Glutamatergic neuron (in vitro differentiated cells): ENCODE measurements around the gene CRACDL. TPM values are rescaled to one million over a fixed set of nuclear protein-coding genes. Genes with fewer than 3 reads are reported as not detected.

Experiments
- DNase-seq: peaks from one replicate; pipeline ENCODE4 v3.0.0; 2022
- H3K27ac Mint-ChIP-seq: one replicate; pipeline ENCODE4 v1.8.0; 2020; ENCODE audit warnings: mild to moderate bottlenecking, mixed read lengths, inconsistent platforms; ENCODE audit not compliant: unreplicated experiment
- H3K27me3 Mint-ChIP-seq: one replicate; pipeline ENCODE4 v1.8.0; 2020; ENCODE audit warnings: mild to moderate bottlenecking, moderate library complexity, mixed read lengths, inconsistent platforms; ENCODE audit not compliant: unreplicated experiment
- H3K36me3 Mint-ChIP-seq: one replicate; pipeline ENCODE4 v1.8.0; 2020; ENCODE audit warnings: mild to moderate bottlenecking, mixed read lengths, inconsistent platforms; ENCODE audit not compliant: unreplicated experiment
- H3K4me1 Mint-ChIP-seq: one replicate; pipeline ENCODE4 v1.8.0; 2020; ENCODE audit warnings: mild to moderate bottlenecking, low read depth, mixed read lengths, inconsistent platforms; ENCODE audit not compliant: unreplicated experiment
- H3K4me3 Mint-ChIP-seq: one replicate; pipeline ENCODE4 v1.8.0; 2020; ENCODE audit warnings: mild to moderate bottlenecking, mixed read lengths, inconsistent platforms; ENCODE audit not compliant: unreplicated experiment
- H3K9me3 Mint-ChIP-seq: one replicate; pipeline ENCODE4 v1.8.0; 2020; ENCODE audit warnings: mild to moderate bottlenecking, moderate library complexity, mixed read lengths, inconsistent platforms; ENCODE audit not compliant: unreplicated experiment
- total RNA-seq: library from RNA; stranded (reverse); fragmentation: NEBNext Ultra II Directional; extraction: Animal tissue kit (Norgen Biotek cat#: 25700); gene quantifications from one replicate; pipeline ENCODE4 v1.2.1, GENCODE V29; 2021; ENCODE audit not compliant: unreplicated experiment
- TF ChIP-seq, protein P1 (sequence below): fragments of 200-600 bp; sonication (generic); IDR thresholded peaks from one replicate; pipeline ENCODE4 v1.5.0; 2021; ENCODE audit not compliant: partially characterized antibody, unreplicated experiment

The CRACDL gene
- total RNA-seq, 1 donor from 2014 or later, result 2.1 TPM

DNA sequence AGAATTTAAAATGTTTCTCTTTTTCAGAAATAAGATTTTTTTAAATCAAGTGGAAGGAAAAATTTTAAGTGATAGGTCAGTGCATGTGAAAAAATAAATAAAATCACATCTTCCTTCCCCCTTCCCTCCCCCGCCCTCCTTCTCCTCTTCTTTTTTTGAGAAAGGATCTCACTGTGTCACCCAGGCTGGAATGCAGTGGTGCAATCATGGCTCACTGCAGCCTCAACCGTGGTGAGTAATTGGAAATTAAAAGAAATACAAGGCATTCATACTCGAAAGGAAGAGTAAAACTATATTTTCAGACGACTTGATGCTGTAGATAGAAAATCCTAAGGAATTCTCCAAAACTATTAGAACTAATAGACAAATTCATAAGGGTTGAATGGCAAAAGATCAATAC is 16.9 kb upstream of the CRACDL start:
- no peak overlapping the region for H3K4me3 Mint-ChIP-seq
- H3K27me3 Mint-ChIP-seq, result no peaks in the 10 kb centered on the region
- H3K36me3 Mint-ChIP-seq, result no peaks in the 10 kb centered on the region
- H3K9me3 Mint-ChIP-seq, result no peaks in the 10 kb centered on the region
- TF ChIP-seq, protein P1, sequence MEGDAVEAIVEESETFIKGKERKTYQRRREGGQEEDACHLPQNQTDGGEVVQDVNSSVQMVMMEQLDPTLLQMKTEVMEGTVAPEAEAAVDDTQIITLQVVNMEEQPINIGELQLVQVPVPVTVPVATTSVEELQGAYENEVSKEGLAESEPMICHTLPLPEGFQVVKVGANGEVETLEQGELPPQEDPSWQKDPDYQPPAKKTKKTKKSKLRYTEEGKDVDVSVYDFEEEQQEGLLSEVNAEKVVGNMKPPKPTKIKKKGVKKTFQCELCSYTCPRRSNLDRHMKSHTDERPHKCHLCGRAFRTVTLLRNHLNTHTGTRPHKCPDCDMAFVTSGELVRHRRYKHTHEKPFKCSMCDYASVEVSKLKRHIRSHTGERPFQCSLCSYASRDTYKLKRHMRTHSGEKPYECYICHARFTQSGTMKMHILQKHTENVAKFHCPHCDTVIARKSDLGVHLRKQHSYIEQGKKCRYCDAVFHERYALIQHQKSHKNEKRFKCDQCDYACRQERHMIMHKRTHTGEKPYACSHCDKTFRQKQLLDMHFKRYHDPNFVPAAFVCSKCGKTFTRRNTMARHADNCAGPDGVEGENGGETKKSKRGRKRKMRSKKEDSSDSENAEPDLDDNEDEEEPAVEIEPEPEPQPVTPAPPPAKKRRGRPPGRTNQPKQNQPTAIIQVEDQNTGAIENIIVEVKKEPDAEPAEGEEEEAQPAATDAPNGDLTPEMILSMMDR, result no peak
- no peak for DNase-seq
- H3K27ac Mint-ChIP-seq, result no peak overlapping the region
- H3K4me1 Mint-ChIP-seq, result no peaks in the 10 kb centered on the region

DNA sequence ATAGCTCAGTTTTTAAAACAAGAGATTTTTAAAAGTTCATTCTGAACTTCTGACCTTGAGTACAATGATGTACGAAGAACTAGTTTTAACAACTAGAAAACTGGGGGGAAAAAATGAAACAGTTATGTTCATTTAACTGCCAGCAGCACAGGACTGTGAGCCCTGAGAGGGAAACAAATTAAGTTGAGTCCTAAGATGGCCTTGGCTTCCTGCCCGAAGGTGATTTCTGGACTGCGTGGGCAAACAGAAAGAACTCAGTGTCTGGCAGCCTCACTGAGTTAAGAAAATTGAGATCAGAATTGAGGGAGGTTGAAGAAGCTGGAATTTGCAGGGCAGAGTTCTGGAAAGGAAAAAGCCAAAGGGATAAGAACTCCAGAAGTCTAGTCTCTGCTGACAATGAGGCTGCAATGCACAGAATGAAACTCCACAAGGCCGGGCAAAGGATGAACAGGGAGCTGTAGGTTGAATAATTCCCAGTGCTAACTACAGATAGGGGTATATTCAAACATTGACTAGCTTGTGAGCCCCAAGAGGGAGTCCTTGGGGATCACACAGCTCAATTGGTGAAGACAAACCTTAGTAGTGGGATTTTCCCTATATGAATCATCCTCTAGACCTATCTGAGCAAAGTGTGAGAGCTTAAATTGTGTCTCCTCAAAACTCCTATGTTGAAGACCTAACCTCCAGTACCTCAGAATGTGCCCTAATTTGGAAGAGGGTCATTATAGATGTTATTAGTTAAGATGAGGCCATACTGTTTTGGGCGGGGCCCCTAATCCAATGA is 13.1 kb upstream of the CRACDL start:
- no peak for DNase-seq
- H3K4me1 Mint-ChIP-seq, result no peaks in the 10 kb centered on the region

DNA sequence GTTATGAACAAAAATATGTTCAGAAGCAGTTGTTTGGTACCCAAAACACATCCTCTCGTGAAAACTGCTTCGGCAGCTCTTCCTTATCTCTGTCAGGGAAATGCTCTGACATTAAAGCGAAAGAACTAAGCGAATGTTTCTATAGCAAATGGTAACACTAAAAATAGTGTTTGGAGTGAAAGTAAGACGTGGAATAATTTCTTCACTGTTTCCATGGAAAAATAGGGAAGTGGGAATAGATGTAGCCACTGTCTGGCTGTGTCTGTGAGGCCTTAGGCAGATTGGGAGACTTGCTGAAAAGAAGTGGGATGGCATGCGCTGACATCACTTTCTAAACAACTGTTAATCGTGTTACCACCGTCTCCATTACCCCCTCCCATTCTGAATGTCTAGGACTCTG is 11.5 kb upstream of the CRACDL start:
- Mint-ChIP-seq H3K27me3 (no peaks in the 10 kb centered on the region), H3K27ac (no peak overlapping the region), H3K4me1 (no peaks in the 10 kb centered on the region), H3K9me3 (no peaks in the 10 kb centered on the region), H3K4me3 (no peak overlapping the region), H3K36me3 (no peaks in the 10 kb centered on the region)
- DNase-seq, result no peak
- TF ChIP-seq, protein P1, result no peak

More for the DNA sequence above, 13.1 kb upstream of the CRACDL start:
- TF ChIP-seq, protein P1, result no peak
- Mint-ChIP-seq H3K9me3 (no peaks in the 10 kb centered on the region), H3K27ac (no peak overlapping the region), H3K27me3 (no peaks in the 10 kb centered on the region), H3K36me3 (no peaks in the 10 kb centered on the region), H3K4me3 (no peak overlapping the region)

DNA sequence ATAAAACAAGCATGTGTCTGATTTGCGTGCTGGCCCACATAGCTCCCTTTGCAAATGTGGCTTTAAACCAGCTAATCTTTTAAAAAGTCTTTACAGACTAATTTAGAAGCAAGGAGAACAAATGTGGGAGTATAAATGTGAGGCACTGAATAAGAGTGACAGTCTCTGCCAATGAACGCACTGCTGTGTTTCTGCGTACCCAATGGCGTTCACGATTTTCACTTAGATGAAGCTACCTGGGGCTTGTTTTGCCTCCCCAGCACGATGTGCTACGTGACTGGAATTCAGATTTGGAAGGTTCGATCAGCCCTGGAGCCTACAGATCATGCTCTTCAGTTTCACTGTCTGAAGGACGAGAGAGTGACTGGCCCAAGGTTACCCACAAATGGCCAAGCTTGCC is 10.8 kb upstream of the CRACDL start:
- no peak overlapping the region for H3K27ac Mint-ChIP-seq
- TF ChIP-seq, protein P1, result no peak
- H3K27me3 Mint-ChIP-seq, result no peaks in the 10 kb centered on the region
- no peak for DNase-seq
- H3K4me1 Mint-ChIP-seq, result no peaks in the 10 kb centered on the region
- H3K9me3 Mint-ChIP-seq, result no peaks in the 10 kb centered on the region
- H3K4me3 Mint-ChIP-seq, result no peak overlapping the region
- no peaks in the 10 kb centered on the region for H3K36me3 Mint-ChIP-seq

DNA sequence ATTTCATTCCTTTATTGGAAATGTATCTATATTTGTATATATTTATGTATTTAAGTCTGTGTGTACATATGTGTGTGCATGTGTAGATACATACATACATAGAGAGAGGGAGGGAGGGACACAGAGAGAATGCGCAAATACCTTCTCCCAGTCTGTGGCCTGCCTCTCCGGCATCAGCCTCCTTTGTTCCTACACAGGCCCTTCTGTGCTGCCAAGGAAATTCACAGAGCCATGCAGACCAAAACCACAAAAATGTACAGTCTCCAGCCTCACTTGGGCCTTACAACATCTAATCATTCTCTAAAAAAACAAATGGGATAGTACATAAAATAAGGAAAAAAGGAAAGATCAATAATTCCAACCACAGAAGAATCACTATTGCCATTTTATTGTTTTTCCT is 8.8 kb upstream of the CRACDL start:
- H3K27ac Mint-ChIP-seq, result no peak overlapping the region
- H3K4me3 Mint-ChIP-seq, result no peak overlapping the region
- DNase-seq, result no peak

More for the DNA sequence above, 8.8 kb upstream of the CRACDL start:
- Mint-ChIP-seq H3K9me3 (peaks cover 2% of the 10 kb centered on the region), H3K27me3 (peaks cover 3% of the 10 kb centered on the region), H3K36me3 (no peaks in the 10 kb centered on the region), H3K4me1 (no peaks in the 10 kb centered on the region)
- TF ChIP-seq, protein P1, result no peak
